H1 (cell line): ENCODE data around the gene DNAH1. TPM values are rescaled to one million over a fixed set of nuclear protein-coding genes. Genes with fewer than 3 reads are reported as not detected.

Source experiments
- CTCF ChIA-PET: fragments of 300-600 bp; sonication (Branson Sonifier 250); formaldehyde crosslinking; loops from one replicate; lab custom pipeline; 2021; ENCODE audit not compliant: partially characterized antibody; lab: Charles Lee
- POLR2A ChIA-PET: fragments of 300-600 bp; sonication (Branson Sonifier 250); formaldehyde crosslinking; loops from one replicate; lab custom pipeline; 2021; ENCODE audit warnings: inconsistent platforms; ENCODE audit not compliant: partially characterized antibody; lab: Charles Lee
- DNase-seq, 2 experiments: peaks; one replicate each; pipeline versions ENCODE4 v3.0.0 to v3.0.0-alpha.2; 2010 to 2022; ENCODE audit warnings: low spot score in 2 of 2, low read depth in 1 of 2, mixed read lengths in 1 of 2
- FAIRE-seq: peaks from 2 replicates; lab custom pipeline; 2011; peaks lifted over from hg19 to GRCh38; lab: Jason Lieb, UNC
- H2AFZ ChIP-seq: 2 replicates; pipeline ENCODE4 v1.8.1; 2012; ENCODE audit warnings: low read length, inconsistent platforms
- H2AK5ac ChIP-seq: 2 replicates; pipeline ENCODE4 v1.6.1; 2013; ENCODE audit warnings: low read depth, low read length
- H2BK120ac ChIP-seq: replicated peaks from 2 replicates; pipeline ENCODE3; 2013; ENCODE audit warnings: low read depth, low read length, inconsistent platforms
- H2BK12ac ChIP-seq: 2 replicates; pipeline ENCODE4 v1.6.1; 2013; ENCODE audit warnings: low read depth, low read length
- H2BK15ac ChIP-seq: 2 replicates; pipeline ENCODE4 v1.6.1; 2013; ENCODE audit warnings: low read length
- H2BK20ac ChIP-seq: 2 replicates; pipeline ENCODE4 v1.6.1; 2013; ENCODE audit warnings: low read length
- H2BK5ac ChIP-seq: 2 replicates; pipeline ENCODE4 v1.6.1; 2013; ENCODE audit warnings: low read depth, low read length
- H3K14ac ChIP-seq: 2 replicates; pipeline ENCODE4 v1.6.1; 2013; ENCODE audit warnings: inconsistent platforms; ENCODE audit not compliant: insufficient read length
- H3K18ac ChIP-seq: 2 replicates; pipeline ENCODE4 v1.6.1; 2013; ENCODE audit warnings: low read length; ENCODE audit errors: extremely low read depth
- H3K23ac ChIP-seq: 2 replicates; pipeline ENCODE4 v1.6.1; 2013; ENCODE audit warnings: inconsistent platforms; ENCODE audit not compliant: insufficient read length
- H3K23me2 ChIP-seq: 2 replicates; pipeline ENCODE4 v1.6.1; 2013; ENCODE audit warnings: low read depth, low read length
- H3K27ac ChIP-seq: 2 replicates; pipeline ENCODE4 v1.6.1; 2011; ENCODE audit warnings: low read depth, low read length, inconsistent platforms
- H3K27me3 ChIP-seq, 4 experiments: replicated peaks in 1 of 4; 1 replicate in 1 of 4; 2 replicates in 3 of 4; pipeline versions ENCODE4 v1.6.1 to v1.8.1; 2011 to 2013; ENCODE audit warnings: low read length in 3 of 4, mild to moderate bottlenecking in 3 of 4, inconsistent platforms in 2 of 4, mixed read lengths in 2 of 4, moderate library complexity in 1 of 4; ENCODE audit not compliant: control insufficient read depth in 3 of 4, insufficient read depth in 3 of 4; ENCODE audit errors: extremely low read depth in 1 of 4
- H3K36me3 ChIP-seq, 4 experiments: 2 replicates each; pipeline versions ENCODE4 v1.6.1 to v1.8.1; 2011 to 2013; ENCODE audit warnings: mild to moderate bottlenecking in 4 of 4, low read length in 3 of 4, moderate library complexity in 2 of 4, control low read depth in 1 of 4, inconsistent platforms in 1 of 4; ENCODE audit not compliant: insufficient read depth in 4 of 4, control insufficient read depth in 2 of 4
- H3K4ac ChIP-seq: replicated peaks from 2 replicates; pipeline ENCODE3; 2013; ENCODE audit warnings: low read length, low read depth, mixed read lengths, inconsistent platforms; ENCODE audit not compliant: insufficient read length
- H3K4me1 ChIP-seq, 4 experiments: replicated peaks in 1 of 4; 1 replicate in 1 of 4; 2 replicates in 3 of 4; pipeline versions ENCODE4 v1.6.1 to v1.8.1; 2011 to 2013; ENCODE audit warnings: low read length in 3 of 4, inconsistent platforms in 2 of 4, mixed read lengths in 1 of 4; ENCODE audit not compliant: insufficient read depth in 4 of 4, control insufficient read depth in 3 of 4
- H3K4me2 ChIP-seq, 2 experiments: 2 replicates each; pipeline versions ENCODE4 v1.6.1 to v1.8.1; 2011 to 2013; ENCODE audit warnings: low read depth in 2 of 2, low read length in 2 of 2, control low read depth in 1 of 2, inconsistent platforms in 1 of 2, mild to moderate bottlenecking in 1 of 2; ENCODE audit not compliant: insufficient read depth in 1 of 2
- H3K4me3 ChIP-seq, 4 experiments: fragments of 200-600, 300-600 bp in 1 of 4; sonication (generic), shearing (Covaris generic), sonication (Bioruptor Twin) in 1 of 4; 2 replicates each; pipeline versions ENCODE4 v1.5.1 to v1.8.1; 2011 to 2016; ENCODE audit warnings: low read length in 4 of 4, low read depth in 3 of 4, control low read depth in 2 of 4, inconsistent platforms in 2 of 4, mild to moderate bottlenecking in 2 of 4, mixed read lengths in 1 of 4, moderate library complexity in 1 of 4; ENCODE audit not compliant: insufficient read depth in 2 of 4; ENCODE audit errors: extremely low read depth in 1 of 4
- H3K56ac ChIP-seq: replicated peaks from 2 replicates; pipeline ENCODE3; 2013; ENCODE audit warnings: low read depth, mild to moderate bottlenecking, mixed read lengths, low read length, inconsistent platforms; ENCODE audit not compliant: insufficient read length
- H3K79me1 ChIP-seq: 2 replicates; pipeline ENCODE4 v1.6.1; 2013; ENCODE audit warnings: low read depth, low read length, control low read depth
- H3K79me2 ChIP-seq, 2 experiments: 2 replicates each; pipeline versions ENCODE4 v1.6.1 to v1.8.1; 2012 to 2013; ENCODE audit warnings: low read length in 2 of 2, mild to moderate bottlenecking in 2 of 2, inconsistent platforms in 1 of 2; ENCODE audit not compliant: insufficient read depth in 2 of 2, control insufficient read depth in 1 of 2
- H3K9ac ChIP-seq, 4 experiments: replicated peaks in 1 of 4; 1 replicate in 1 of 4; 2 replicates in 3 of 4; pipeline versions ENCODE4 v1.6.1 to v1.8.1; 2011 to 2013; ENCODE audit warnings: low read depth in 3 of 4, low read length in 3 of 4, control low read depth in 2 of 4, mild to moderate bottlenecking in 2 of 4, moderate library complexity in 2 of 4, inconsistent platforms in 1 of 4; ENCODE audit errors: extremely low read depth in 1 of 4
- H3K9me3 ChIP-seq, 2 experiments: 2 replicates each; pipeline versions ENCODE4 v1.6.1 to v1.8.1; 2012 to 2013; ENCODE audit warnings: mild to moderate bottlenecking in 2 of 2, moderate library complexity in 2 of 2, control low read depth in 1 of 2, inconsistent platforms in 1 of 2, low read depth in 1 of 2, low read length in 1 of 2, mixed read lengths in 1 of 2; ENCODE audit not compliant: insufficient read depth in 2 of 2
- H4K20me1 ChIP-seq, 2 experiments: replicated peaks in 1 of 2; 2 replicates each; pipeline versions ENCODE3 to v1.8.1; 2011 to 2013; ENCODE audit warnings: inconsistent platforms in 2 of 2, low read length in 2 of 2, mild to moderate bottlenecking in 1 of 2; ENCODE audit not compliant: insufficient read depth in 2 of 2, control insufficient read depth in 1 of 2
- H4K5ac ChIP-seq: 2 replicates; pipeline ENCODE4 v1.6.1; 2013; ENCODE audit warnings: low read length, low read depth, mixed read lengths, inconsistent platforms; ENCODE audit not compliant: insufficient read length
- H4K8ac ChIP-seq: 2 replicates; pipeline ENCODE4 v1.8.0; 2013; ENCODE audit warnings: mild to moderate bottlenecking, moderate library complexity, low read length, inconsistent platforms; ENCODE audit not compliant: insufficient read depth; ENCODE audit errors: extremely low read depth
- H4K91ac ChIP-seq: replicated peaks from 2 replicates; pipeline ENCODE3; 2013; ENCODE audit warnings: low read length, mixed read lengths, inconsistent platforms; ENCODE audit not compliant: insufficient read length
- CREB1 ChIP-seq: IDR thresholded peaks from 2 replicates; pipeline ENCODE4 v1.6.1; 2012; ENCODE audit warnings: inconsistent platforms
- CTBP2 ChIP-seq: IDR thresholded peaks from 2 replicates; pipeline ENCODE4 v1.7.0; 2011; ENCODE audit warnings: borderline replicate concordance, mild to moderate bottlenecking, moderate library complexity, mixed read lengths, low read length; ENCODE audit not compliant: insufficient read depth, insufficient read length
- EP300 ChIP-seq, 2 experiments: IDR thresholded peaks; 1 replicate in 1 of 2; 2 replicates in 1 of 2; pipeline ENCODE4 v1.6.1; 2011 to 2012; ENCODE audit warnings: low read depth in 2 of 2, low read length in 2 of 2, mild to moderate bottlenecking in 2 of 2, borderline replicate concordance in 1 of 2, inconsistent platforms in 1 of 2, moderate library complexity in 1 of 2
- EZH2 ChIP-seq: fragments of 200-600 bp; sonication (generic); IDR thresholded peaks from 2 replicates; pipeline ENCODE4 v1.7.1; 2012; ENCODE audit warnings: low read depth, mild to moderate bottlenecking, moderate library complexity, low read length, inconsistent platforms; ENCODE audit not compliant: severe bottlenecking
- HDAC2 ChIP-seq, 2 experiments: fragments of 300-600 bp in 1 of 2; sonication (generic) in 1 of 2; IDR thresholded peaks; 2 replicates each; pipeline ENCODE4 v1.6.1; 2011 to 2012; ENCODE audit warnings: low read depth in 2 of 2, low read length in 2 of 2, mild to moderate bottlenecking in 2 of 2, moderate library complexity in 2 of 2, borderline replicate concordance in 1 of 2, inconsistent platforms in 1 of 2
- POLR2A ChIP-seq, 2 experiments: IDR thresholded peaks; 1 replicate in 1 of 2; 2 replicates in 1 of 2; pipeline ENCODE4 v1.6.1; 2011; ENCODE audit warnings: low read depth in 2 of 2, low read length in 2 of 2, mild to moderate bottlenecking in 2 of 2; ENCODE audit errors: control extremely low read depth in 1 of 2
- RNF2 ChIP-seq: fragments of 200-900, 300-1000 bp; sonication (generic); IDR thresholded peaks from 2 replicates; pipeline ENCODE4 v1.7.1; 2016; ENCODE audit warnings: borderline replicate concordance, low read depth, mild to moderate bottlenecking, antibody characterized with exemption, low read length; ENCODE audit not compliant: poor library complexity, severe bottlenecking; ENCODE audit errors: missing control alignments
- SUZ12 ChIP-seq: fragments of 200-600 bp; sonication (generic); IDR thresholded peaks from 2 replicates; pipeline ENCODE4 v1.6.1; 2012; ENCODE audit warnings: mild to moderate bottlenecking, inconsistent platforms, low read length, moderate library complexity, mixed read lengths
- TAF7 ChIP-seq: optimal IDR thresholded peaks from 2 replicates; pipeline ENCODE3; 2011; ENCODE audit warnings: low read depth, mild to moderate bottlenecking, inconsistent platforms, low read length, moderate library complexity, borderline replicate concordance
- TBP ChIP-seq: IDR thresholded peaks from 2 replicates; pipeline ENCODE4 v1.6.1; 2011; ENCODE audit warnings: low read depth, low read length, improper control_type of control experiment
- WGBS, 2 experiments: shearing (Covaris generic) in 1 of 2; methylation state at CpG; one replicate each; pipeline versions ENCODE4 v1.1.6 to v1.1.7; 2013 to 2015; ENCODE audit warnings: low lambda C conversion rate in 2 of 2, mixed read lengths in 2 of 2, inconsistent platforms in 1 of 2, low coverage in 1 of 2, missing lambda C conversion rate in 1 of 2; ENCODE audit not compliant: insufficient replicate concordance in 2 of 2, insufficient coverage in 1 of 2, insufficient read length in 1 of 2; ENCODE audit errors: extremely low coverage in 1 of 2, missing lambda C conversion rate in 1 of 2; 5-methylcytosine and 5-hydroxymethylcytosine counted together
- polyA plus RNA-seq, 7 experiments: library from polyadenylated mRNA; depleted of rRNA in 3 of 7; stranded (reverse) in 5 of 7; unstranded in 2 of 7; fragments of >200 nt in 5 of 7; fragments of 200-250 nt in 2 of 7; gene quantifications; 1 replicate in 5 of 7; 2 replicates in 1 of 7; 4 replicates in 1 of 7; pipeline versions ENCODE4 v1.2.1 to v1.2.3, GENCODE V29; 2011 to 2013; ENCODE audit warnings: missing spikeins in 2 of 7, mixed read lengths in 2 of 7
- total RNA-seq: library from RNA; stranded (reverse); fragmentation: NEBNext Ultra II Directional; extraction: Animal tissue kit (Norgen Biotek cat#: 25700); gene quantifications from 2 replicates; pipeline ENCODE4 v1.2.1, GENCODE V29; 2021

DNAH1 gene
- total and polyA plus RNA-seq, 2 of the 8 experiments (the other 6 are each of a cell fraction or from before 2014, with no cell fraction given): 1.0 to 1.5 TPM

DNA sequence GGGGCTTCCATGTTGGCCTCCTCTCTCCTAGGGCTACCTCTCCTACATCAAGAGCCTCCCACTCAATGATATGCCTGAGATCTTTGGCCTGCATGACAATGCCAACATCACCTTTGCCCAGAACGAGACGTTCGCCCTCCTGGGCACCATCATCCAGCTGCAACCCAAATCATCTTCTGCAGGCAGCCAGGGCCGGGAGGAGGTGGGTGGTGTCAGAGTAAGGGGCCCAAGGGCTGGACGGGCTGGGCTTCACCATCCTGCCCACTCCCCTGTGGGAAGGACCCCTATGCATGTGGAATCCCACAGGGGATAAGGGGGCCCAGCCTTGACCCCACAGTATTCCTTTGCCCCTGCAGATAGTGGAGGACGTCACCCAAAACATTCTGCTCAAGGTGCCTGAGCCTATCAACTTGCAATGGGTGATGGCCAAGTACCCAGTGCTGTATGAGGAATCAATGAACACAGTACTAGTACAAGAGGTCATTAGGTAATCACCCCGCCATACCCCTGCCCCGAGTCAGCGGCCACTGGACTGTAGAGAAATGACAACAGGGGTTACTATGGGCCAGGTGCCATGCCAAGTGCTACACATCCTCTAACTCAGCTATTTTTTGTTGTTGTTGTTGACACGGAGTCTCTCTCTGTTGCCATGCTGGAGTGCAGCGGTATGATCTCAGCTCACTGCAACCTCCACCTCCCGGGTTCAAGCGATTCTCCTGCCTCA lies 81.7 kb downstream of the DNAH1 start:
- Histone ChIP-seq H3K27me3 (no peaks in the 10 kb centered on the region), H3K23ac (no peak overlapping the region), H2BK12ac (no peak overlapping the region), H4K8ac (no peak overlapping the region), H3K4me3 (no peak overlapping the region), H3K23me2 (no peaks in the 10 kb centered on the region), H2BK5ac (no peak overlapping the region), H4K20me1 (peaks cover 3 to 11% of the 10 kb centered on the region in 2 experiments), H3K27ac (no peak overlapping the region), H4K5ac (no peak overlapping the region), H2BK15ac (no peak overlapping the region), H3K36me3 (peaks cover 8 to 17% (median 11%) of the 10 kb centered on the region in 4 experiments; a peak in 6 of 8 replicates), H2AK5ac (no peak overlapping the region), H3K9ac (no peak overlapping the region), H2BK20ac (no peak overlapping the region), H3K56ac (no peak overlapping the region), H4K91ac (no peak overlapping the region), H3K79me1 (no peaks in the 10 kb centered on the region), H3K9me3 (no peaks in the 10 kb centered on the region), H3K18ac (no peak overlapping the region), H3K14ac (no peak overlapping the region), H3K4me2 (no peak overlapping the region), H2AFZ (no peak overlapping the region), H3K4me1 (no peaks in the 10 kb centered on the region), H3K4ac (no peak overlapping the region), H3K79me2 (no peaks in the 10 kb centered on the region), H2BK120ac (no peak overlapping the region)
- FAIRE-seq (no peak), DNase-seq (no peak)
- ChIA-PET POLR2A (interaction anchor here (0.6 to 4.3 kb wide), 8 partner anchors 9 to 403 kb away, joined by 3 to 26 read pairs (median 4); partner anchors contain the start of gene WDR82), CTCF (interaction anchor here (1.0 to 11.1 kb wide), 8 partner anchors 10 to 166 kb away, joined by 3 to 150 read pairs (median 4); partner anchors contain the start of gene SEMA3G)
- WGBS, 2 experiments: 91% methylated on average over 13 of the region's 13 CpGs; no CpG with 5 or more reads in 1 of the 2 experiments
- TF ChIP-seq TBP (no peak), TAF7 (no peak), EZH2 (no peak), HDAC2 (IDR thresholded peaks at IDR 0.05; ENCODE audit: borderline replicate concordance in 1 of 2, low read depth in 2 of 2, low read length in 2 of 2) (no peak), CREB1 (no peak), RNF2 (no peak), EP300 (IDR thresholded peaks at IDR 0.05; ENCODE audit: borderline replicate concordance in 1 of 2, low read depth in 2 of 2, low read length in 2 of 2) (no peak), SUZ12 (no peak), CTBP2 (no peak), POLR2A (IDR thresholded peaks at IDR 0.05; ENCODE audit: control extremely low read depth in 1 of 2, low read depth in 2 of 2, low read length in 2 of 2) (no peak)
